ENCODE results near the gene RPL10. TPM values are rescaled to one million over a fixed set of nuclear protein-coding genes. Genes with fewer than 3 reads are reported as not detected.

RPL10 gene
- total and polyA plus RNA-seq, 2 of the 8 experiments (the other 6 are each of a cell fraction or from before 2014, with no cell fraction given) = 2,633 to 4,293 TPM

GRCh38 chrX:154444755-154445246 is 46.6 kb downstream of the RPL10 start (continued):
- TF ChIP-seq TBP (IDR thresholded peaks at IDR 0.05; ENCODE audit: low read depth, low read length) = no peak
- no peak for TF ChIP-seq CBX5 (IDR thresholded peaks at IDR 0.05; ENCODE audit: low read depth, low read length)
- TF ChIP-seq SP1 (IDR thresholded peaks at IDR 0.05; ENCODE audit: low read depth, low read length) = no peak
- no peak for TF ChIP-seq CTBP2 (IDR thresholded peaks at IDR 0.05; ENCODE audit: borderline replicate concordance, insufficient read depth, insufficient read length, low read length)
- TF ChIP-seq BACH1 (IDR thresholded peaks at IDR 0.05; ENCODE audit: low read length) = no peak
